HG03378 (cell line): ENCODE data around the gene HGD.
"Not testable (repeated sequence)": the region's sequence is repeated elsewhere in the genome, so short reads cannot be mapped to it uniquely, and the experiment has no call there.

ENCODE experiments used
- ATAC-seq: cut with Tn5 transposase; IDR thresholded peaks from one replicate; pipeline ENCODE4 v1.9.1; 2021; ENCODE audit warnings: mild to moderate bottlenecking, moderate library complexity; ENCODE audit not compliant: unreplicated experiment

HGD gene

DNA sequence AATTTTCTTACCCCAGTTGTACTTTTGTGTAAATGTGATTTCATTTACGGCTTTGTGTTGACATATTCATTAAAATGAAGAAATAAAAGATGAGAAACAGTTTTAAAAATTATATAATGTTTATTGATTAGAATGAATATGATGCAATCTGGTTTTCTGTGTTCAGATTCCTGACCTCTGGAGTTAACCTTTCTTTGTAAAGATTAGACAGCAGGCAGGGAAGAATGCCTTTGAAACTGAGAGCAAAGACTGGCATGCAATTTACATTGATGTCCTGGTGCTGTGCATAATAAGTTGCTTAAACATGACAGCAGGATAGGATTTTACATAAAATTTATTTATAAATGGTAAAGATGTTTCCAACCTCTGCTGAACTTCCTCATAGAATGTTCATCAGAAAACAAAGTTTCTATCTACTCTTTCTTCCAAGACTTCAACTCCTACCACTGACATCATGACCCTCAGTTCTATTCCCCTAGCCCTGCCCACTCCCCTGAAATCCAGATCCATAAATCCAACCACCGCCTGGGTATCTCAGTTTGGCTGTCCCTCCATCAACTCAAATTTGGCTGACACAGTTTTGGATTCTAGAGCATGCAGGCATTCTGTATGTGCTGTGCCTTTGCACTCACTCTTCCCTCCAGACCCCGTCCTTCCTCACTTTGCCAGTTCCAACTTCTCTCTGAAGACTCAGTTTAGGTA is 1.7 kb downstream of the HGD start:
- no peak for ATAC-seq

DNA sequence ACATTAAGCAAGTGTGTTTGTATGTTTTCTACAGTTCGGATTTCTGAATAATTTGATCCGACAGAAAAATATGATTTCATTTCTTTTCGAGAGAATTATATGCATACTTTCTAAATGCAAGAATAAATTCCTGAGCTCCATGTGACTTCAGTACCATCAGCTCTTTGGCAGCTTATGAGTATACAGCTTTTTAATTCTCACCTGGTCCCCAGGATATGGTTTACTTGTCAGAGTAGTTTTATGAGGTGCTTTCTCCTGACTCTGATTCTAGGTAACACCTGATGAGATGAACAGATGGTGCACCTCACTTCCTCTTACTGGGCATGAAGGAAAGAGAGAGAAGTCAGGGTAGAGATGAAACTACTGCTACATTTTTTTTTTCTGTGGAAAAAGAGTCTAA is 3.1 kb downstream of the HGD start:
- no peak for ATAC-seq

- peak; percentile 90 for ATAC-seq
These were observed 3.6 kb downstream of the HGD start for GRCh38 chr3:120678331-120678947.

GRCh38 chr3:120677193-120677592 is 4.8 kb downstream of the HGD start:
- ATAC-seq = not testable (repeated sequence)

DNA sequence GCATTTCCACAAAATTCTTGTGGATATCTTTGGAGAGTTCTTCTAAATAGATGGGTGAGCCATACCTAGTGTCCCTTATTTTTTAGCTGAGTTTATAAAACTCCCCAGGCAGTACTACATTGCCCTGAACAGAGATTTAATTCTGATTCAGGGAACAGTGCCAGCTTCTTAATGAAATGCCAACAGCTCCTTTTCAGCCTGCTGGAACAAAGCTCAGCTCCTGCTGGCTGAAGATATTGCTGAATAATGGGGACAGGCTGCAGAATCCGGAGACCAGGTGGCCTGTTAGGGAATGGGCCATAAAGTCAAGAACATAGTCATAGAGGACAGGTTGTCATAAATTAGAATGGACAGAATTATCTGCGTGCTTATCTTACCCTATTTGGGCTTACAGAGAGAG is 8.9 kb downstream of the HGD start:
- ATAC-seq = no peak

- ATAC-seq = no peak
These were observed 11.5 kb downstream of the HGD start for GRCh38 chr3:120670576-120670975.

- no peak for ATAC-seq
These were observed 17.1 kb downstream of the HGD start for GRCh38 chr3:120664926-120665325.

DNA sequence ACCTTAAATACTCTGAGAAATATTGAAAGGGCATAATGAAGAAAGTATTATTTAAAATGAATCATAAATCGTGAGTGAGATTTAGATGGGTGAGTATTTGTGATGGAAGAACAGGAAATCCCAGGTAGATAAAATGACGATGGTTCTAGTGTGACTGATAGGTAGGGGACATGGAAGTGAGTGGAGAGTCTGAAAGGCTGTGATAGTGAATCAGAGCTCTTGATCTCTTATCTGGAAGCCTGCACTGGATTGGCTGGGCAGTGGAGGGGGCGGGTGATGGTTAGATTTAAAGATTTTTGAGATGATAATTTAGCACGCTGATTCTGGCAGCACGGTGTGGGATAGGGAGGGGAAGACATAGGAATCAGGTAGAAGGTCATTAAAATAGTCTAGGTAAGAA is 20.1 kb downstream of the HGD start:
- no peak for ATAC-seq

- ATAC-seq = no peak
These were observed 20.7 kb downstream of the HGD start for GRCh38 chr3:120661106-120661905.

DNA sequence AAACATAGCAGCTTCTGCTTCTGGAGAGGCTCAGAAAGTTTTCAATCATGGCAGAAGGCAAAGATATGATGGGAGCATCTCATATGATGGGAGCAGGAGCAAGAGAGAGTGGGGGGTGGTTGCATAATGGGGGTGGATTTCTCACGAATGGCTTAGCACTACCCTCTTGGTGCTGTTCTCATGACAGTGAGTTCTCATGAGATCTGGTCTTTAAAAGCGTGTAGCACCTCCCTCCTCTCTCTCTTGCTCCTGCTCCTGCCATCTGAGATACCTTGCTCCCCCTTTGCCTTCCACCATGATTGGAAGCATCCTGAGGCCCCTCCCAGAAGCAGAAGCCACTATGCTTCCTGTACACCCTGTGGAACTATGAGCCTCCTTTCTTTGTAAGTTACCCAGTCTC is 22.2 kb downstream of the HGD start:
- no peak for ATAC-seq

DNA sequence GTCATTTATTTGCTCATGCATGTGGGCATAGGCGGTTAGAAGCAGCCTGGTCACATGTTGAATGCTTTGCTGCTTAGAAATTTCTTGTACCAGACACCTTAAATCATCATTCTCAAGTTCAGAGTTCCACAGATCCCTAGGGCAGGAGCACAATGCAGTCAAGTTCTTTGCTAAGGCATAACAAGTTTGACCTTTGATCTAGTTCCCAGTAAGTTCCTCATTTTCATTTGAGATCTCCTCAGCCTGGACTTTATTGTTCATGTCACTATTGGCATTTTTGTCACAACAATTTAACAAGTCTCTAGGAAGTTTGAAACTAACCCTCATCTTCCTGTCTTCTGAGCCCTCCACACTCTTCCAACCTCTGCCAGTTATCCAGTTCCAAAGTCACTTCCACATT is 22.8 kb downstream of the HGD start:
- ATAC-seq = no peak

DNA sequence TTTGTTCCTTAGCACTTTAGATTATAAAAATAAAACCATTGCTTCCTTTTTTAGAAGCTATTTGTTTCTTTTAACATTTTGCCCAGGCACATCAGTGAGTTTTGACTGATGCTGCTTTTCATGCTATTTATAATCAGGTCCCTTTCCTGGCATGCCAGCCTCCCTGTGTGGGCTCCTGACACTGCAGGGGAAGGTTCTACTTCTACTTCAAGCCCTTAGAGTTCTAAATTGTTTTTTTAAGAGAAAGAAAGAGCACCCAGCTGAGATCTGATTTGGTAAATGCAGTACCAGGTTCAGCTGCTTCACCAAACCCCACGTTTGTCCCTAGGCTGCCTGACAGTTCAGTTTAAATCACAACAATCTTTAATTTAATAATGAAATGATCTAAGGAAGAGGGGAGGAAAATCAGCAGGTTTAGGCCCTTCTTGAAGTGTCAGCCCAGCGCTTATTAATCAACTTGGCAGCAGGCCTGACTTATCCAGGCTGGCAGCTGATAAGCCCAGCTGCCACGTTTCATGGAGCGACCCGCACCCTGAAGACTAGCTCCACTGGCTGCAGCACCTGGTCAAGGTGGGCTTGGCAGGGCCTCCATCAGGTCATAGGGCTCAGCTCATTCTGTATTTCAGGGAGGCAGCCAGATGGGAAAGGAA is 29.0 kb downstream of the HGD start:
- ATAC-seq = no peak

GRCh38 chr3:120652281-120652680 is 29.8 kb downstream of the HGD start:
- no peak for ATAC-seq

DNA sequence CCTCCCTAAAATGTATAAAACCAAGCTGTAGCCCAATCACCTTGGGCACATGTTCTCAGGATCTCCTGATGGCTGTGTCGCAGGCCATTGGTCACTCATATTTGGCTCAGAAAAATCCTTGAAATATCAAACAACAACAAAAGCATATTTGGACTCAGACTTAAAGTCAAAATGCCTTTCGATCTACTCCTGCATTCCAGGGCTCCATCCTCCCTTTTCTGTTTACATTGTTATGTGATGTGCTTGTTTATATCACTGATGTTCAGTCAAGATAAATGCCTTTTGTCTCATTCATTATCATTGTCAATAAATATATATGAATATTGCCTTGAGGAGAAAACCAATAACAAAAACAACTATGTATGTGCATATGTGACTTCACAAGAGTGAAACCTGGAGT is 31.7 kb downstream of the HGD start:
- no peak for ATAC-seq

GRCh38 chr3:120649830-120650233 is 32.2 kb downstream of the HGD start:
- no peak for ATAC-seq

GRCh38 chr3:120648290-120648689 is 33.7 kb downstream of the HGD start:
- ATAC-seq = no peak

DNA sequence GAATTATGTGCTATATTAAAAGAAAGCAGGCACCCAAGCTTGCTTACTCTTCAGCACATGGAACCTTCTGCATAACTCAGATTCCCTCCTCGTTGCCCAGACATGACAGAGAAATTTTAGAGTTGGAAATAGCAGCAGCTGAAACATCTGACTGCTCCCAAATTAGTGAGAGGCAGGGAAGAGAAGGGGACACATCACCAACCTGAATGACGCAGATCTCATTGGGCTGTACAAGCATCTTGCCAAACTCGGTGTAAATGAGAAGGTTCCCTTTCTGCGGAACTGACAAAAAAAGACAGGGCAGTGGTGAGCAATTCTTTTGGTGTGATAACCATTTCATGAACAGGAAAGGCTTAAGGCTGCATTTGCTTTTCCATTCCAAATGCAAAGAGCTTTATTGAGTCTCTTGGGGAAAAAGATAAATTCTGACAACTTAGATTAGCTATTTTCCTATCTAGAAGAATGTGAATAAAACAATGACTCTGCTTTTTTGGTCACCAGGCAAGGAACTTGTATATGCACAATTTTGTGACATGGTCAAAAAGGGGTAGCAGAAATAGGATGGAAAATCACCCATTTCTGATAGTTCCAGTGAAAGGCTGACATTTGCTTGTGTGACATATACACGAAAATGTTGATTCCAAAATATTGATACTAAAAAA is 35.1 kb downstream of the HGD start:
- no peak for ATAC-seq

- no peak for ATAC-seq
These were observed 36.8 kb downstream of the HGD start for GRCh38 chr3:120645083-120645845.

DNA sequence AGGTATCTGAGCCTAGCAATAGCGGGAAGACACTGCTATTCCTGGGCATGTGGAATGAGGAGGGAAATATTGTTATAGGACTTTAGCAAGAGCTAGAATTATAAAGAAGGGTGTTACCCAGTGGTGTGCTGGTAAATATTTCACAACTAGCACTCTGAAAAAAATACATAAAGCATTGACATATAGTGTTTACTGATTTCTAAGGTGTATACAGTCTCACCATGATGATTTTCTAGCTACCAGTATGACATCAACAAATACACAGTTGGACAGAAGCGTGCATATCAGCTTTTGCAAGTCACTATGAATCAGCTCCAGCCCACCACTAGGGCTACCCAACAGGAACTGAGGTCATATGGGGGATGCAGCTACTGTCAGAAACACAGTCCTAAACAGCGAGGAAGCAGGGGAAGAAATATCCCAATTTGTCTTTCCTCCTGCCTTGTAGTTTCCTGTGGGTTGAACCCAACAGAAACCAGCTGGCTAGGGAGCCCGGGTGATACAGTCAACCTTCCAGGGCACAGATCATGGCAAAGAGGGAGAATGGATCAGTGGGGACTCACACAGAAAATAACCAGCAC is 39.6 kb downstream of the HGD start:
- peak; percentile 51 for ATAC-seq

GRCh38 chr3:120641696-120642246 is 40.3 kb downstream of the HGD start:
- ATAC-seq = no peak
